Neural cell (in vitro differentiated cells): ENCODE data around the gene GRID1.

Source experiments
- REST ChIP-seq: IDR thresholded peaks from 2 replicates; pipeline ENCODE4 v1.6.1; 2012; ENCODE audit warnings: borderline replicate concordance
- TF ChIP-seq, protein P1 (sequence below): fragments of 450-650 bp; IDR thresholded peaks from 2 replicates; pipeline ENCODE4 v1.5.1; 2014; ENCODE audit warnings: antibody characterized with exemption, mild to moderate bottlenecking, moderate library complexity; ENCODE audit not compliant: poor library complexity, severe bottlenecking

DNA sequence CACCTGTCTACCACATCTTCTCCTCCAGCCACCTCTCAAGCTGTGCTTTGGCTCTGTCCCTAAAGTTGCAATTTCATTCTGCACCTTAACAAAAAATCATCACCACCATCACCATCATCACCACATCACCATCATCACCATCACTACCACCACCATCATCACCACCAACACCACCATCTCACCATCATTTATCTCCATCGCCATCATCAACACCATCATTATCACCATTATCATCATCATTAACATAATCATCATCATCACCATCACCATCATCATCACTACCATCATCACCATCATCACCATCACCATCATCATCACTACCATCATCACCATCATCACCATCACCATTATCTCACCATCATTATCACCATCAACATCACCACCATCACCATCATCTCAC is 245.4 kb downstream of the GRID1 start:
- TF ChIP-seq, protein P1, sequence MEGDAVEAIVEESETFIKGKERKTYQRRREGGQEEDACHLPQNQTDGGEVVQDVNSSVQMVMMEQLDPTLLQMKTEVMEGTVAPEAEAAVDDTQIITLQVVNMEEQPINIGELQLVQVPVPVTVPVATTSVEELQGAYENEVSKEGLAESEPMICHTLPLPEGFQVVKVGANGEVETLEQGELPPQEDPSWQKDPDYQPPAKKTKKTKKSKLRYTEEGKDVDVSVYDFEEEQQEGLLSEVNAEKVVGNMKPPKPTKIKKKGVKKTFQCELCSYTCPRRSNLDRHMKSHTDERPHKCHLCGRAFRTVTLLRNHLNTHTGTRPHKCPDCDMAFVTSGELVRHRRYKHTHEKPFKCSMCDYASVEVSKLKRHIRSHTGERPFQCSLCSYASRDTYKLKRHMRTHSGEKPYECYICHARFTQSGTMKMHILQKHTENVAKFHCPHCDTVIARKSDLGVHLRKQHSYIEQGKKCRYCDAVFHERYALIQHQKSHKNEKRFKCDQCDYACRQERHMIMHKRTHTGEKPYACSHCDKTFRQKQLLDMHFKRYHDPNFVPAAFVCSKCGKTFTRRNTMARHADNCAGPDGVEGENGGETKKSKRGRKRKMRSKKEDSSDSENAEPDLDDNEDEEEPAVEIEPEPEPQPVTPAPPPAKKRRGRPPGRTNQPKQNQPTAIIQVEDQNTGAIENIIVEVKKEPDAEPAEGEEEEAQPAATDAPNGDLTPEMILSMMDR: no peak
- TF ChIP-seq REST: no peak
